AG04450 (cell line): ENCODE measurements around the gene MATN3. TPM values are rescaled to one million over a fixed set of nuclear protein-coding genes. Genes with fewer than 3 reads are reported as not detected.

Experiments used
- CTCF ChIA-PET: fragments of 300-600, 350-600 bp; formaldehyde crosslinking; extraction: SDS; loops from one replicate; lab custom pipeline; 2022; ENCODE audit warnings: antibody characterized with exemption, inconsistent platforms; lab: Charles Lee
- POLR2A ChIA-PET: fragments of 350-600 bp; formaldehyde crosslinking; extraction: SDS; loops from one replicate; lab custom pipeline; 2021; ENCODE audit warnings: antibody characterized with exemption, inconsistent platforms; lab: Yijun Ruan, JAX
- DNase-seq: peaks from one replicate; pipeline ENCODE4 v3.0.0-alpha.2; 2011; ENCODE audit warnings: low read depth, low spot score
- H3K27ac ChIP-seq: one replicate; pipeline ENCODE4 v1.5.1; 2012; ENCODE audit warnings: low read depth, low read length, control low read depth
- H3K27me3 ChIP-seq: one replicate; pipeline ENCODE4 v1.6.0; 2012; ENCODE audit warnings: low read length; ENCODE audit not compliant: control insufficient read depth, insufficient read depth
- H3K4me3 ChIP-seq: 2 replicates; pipeline ENCODE4 v1.5.1; 2011; ENCODE audit warnings: mild to moderate bottlenecking, low read depth, low read length, control low read depth
- H3K9me3 ChIP-seq: 2 replicates; pipeline ENCODE4 v1.5.1; 2012; ENCODE audit warnings: low read length; ENCODE audit not compliant: control insufficient read depth, insufficient read depth
- polyA minus RNA-seq: library from RNA; depleted of rRNA, polyadenylated mRNA; stranded (reverse); fragments of >200 nt; gene quantifications from 2 replicates; pipeline ENCODE4 v1.2.3, GENCODE V29; 2011; rRNA and poly(A)+ RNA removed
- polyA plus RNA-seq: library from polyadenylated mRNA; depleted of rRNA; stranded (reverse); fragments of >200 nt; gene quantifications from 2 replicates; pipeline ENCODE4 v1.2.3, GENCODE V29; 2011; rRNA removed
- TF ChIP-seq, protein P1 (sequence below): IDR thresholded peaks from 2 replicates; pipeline ENCODE4 v1.5.1; 2011; ENCODE audit warnings: low read depth, low read length, control low read depth, inconsistent platforms

Gene MATN3, protein sequence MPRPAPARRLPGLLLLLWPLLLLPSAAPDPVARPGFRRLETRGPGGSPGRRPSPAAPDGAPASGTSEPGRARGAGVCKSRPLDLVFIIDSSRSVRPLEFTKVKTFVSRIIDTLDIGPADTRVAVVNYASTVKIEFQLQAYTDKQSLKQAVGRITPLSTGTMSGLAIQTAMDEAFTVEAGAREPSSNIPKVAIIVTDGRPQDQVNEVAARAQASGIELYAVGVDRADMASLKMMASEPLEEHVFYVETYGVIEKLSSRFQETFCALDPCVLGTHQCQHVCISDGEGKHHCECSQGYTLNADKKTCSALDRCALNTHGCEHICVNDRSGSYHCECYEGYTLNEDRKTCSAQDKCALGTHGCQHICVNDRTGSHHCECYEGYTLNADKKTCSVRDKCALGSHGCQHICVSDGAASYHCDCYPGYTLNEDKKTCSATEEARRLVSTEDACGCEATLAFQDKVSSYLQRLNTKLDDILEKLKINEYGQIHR
- polyA plus RNA-seq (2.7 and 3.0 TPM in 2 replicates), polyA minus RNA-seq (1.4 and 1.6 TPM in 2 replicates)

DNA sequence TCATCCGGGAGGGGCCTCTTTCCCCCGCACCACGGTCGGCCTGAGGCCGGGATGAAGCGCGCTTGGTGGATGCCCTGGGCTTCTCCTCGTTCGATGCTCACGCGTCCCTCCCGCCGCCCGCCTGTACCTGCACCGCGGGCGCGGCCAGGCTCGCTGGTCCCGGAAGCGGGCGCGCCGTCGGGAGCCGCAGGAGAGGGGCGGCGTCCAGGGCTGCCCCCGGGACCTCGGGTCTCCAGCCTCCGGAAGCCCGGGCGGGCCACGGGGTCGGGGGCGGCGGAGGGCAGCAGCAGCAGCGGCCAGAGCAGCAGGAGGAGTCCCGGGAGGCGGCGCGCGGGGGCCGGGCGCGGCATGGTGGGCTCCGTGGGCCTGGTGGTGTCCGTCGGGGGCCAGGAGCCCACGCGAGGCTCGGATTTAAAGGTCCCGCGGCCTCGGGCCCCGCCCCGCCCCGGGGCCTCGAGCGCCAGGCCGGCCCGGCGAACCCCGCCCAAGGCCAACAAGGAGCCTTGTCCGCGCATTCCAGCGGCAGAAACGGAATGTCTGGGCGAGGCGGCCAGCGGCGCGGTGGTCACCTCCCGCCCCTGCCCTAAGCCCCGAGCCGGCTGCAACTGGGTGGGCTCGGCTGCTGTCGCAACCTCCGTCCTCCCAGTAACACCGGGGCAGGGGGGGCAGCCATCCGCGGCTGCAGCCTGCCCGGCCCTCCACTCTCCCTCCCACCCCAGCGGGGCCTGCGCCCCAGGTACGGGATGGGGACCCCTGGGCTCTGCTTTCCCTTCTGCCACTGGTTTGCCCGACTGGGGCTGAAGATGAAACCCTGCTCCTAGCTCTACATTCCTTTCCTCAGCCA lies at the start of gene MATN3:
TSS of gene MATN3 (minus strand) at position 387 of the 844 bp plus-strand sequence. CDS start at position 350, 37 bp downstream.
- Histone ChIP-seq H3K4me3 (peak within 1 kb of the TSS; percentile 58), H3K27me3 (no peaks in the 10 kb centered on the region), H3K27ac (no peak within 1 kb of the TSS), H3K9me3 (no peaks in the 10 kb centered on the region)
- TF ChIP-seq, protein P1, sequence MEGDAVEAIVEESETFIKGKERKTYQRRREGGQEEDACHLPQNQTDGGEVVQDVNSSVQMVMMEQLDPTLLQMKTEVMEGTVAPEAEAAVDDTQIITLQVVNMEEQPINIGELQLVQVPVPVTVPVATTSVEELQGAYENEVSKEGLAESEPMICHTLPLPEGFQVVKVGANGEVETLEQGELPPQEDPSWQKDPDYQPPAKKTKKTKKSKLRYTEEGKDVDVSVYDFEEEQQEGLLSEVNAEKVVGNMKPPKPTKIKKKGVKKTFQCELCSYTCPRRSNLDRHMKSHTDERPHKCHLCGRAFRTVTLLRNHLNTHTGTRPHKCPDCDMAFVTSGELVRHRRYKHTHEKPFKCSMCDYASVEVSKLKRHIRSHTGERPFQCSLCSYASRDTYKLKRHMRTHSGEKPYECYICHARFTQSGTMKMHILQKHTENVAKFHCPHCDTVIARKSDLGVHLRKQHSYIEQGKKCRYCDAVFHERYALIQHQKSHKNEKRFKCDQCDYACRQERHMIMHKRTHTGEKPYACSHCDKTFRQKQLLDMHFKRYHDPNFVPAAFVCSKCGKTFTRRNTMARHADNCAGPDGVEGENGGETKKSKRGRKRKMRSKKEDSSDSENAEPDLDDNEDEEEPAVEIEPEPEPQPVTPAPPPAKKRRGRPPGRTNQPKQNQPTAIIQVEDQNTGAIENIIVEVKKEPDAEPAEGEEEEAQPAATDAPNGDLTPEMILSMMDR = no peak
- POLR2A ChIA-PET = interaction anchor here (0.7 kb wide), 1 partner anchor 23 kb away, joined by 3 read pairs; no protein-coding TSS in a partner anchor
- no peak for DNase-seq
- CTCF ChIA-PET = interaction anchor here (2.8 to 3.9 kb wide), 2 partner anchors 79 to 82 kb away, joined by 8 to 91 read pairs; no protein-coding TSS in a partner anchor

DNA sequence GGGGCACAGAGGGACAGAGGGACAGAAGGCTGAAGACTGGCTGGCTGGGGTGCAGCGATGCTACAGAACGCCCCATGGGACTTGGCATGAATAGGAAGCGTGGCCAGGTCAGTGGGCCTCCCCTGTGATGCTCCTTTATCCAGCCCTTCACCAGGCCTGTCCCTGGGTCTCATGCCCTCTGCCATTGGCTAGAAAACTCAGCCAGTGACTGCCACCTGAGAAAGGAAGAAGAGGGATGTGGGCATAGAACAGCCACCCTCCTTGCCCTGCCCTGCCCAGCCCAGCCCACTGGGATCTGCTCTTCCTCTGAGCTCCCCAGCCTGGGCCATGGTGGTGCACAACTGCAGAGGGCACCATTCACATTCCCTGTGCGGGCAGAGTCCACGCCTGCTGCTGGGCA lies 49.5 kb upstream of the MATN3 start:
- peak overlapping the region; percentile 94 for H3K27ac ChIP-seq
- ChIA-PET CTCF (interaction anchor here (1.1 to 2.7 kb wide), 4 partner anchors 10 to 47 kb away, joined by 3 to 12 read pairs (median 7); partner anchors contain the start of gene LAPTM4A), POLR2A (interaction anchor here (0.5 to 2.2 kb wide), 5 partner anchors 10 to 33 kb away, joined by 3 to 54 read pairs (median 15); partner anchors contain the start of gene LAPTM4A)

GRCh38 chr2:20061476-20061875 lies 49.0 kb upstream of the MATN3 start:
- ChIA-PET CTCF (interaction anchor here (1.2 to 2.7 kb wide), 3 partner anchors 9 to 46 kb away, joined by 6 to 12 read pairs (median 8); partner anchors contain the start of gene LAPTM4A), POLR2A (interaction anchor here (0.5 to 2.2 kb wide), 3 partner anchors 10 to 33 kb away, joined by 3 to 54 read pairs (median 29); partner anchors contain the start of gene LAPTM4A)
- Histone ChIP-seq H3K9me3 (peaks cover 18% of the 10 kb centered on the region), H3K27ac (peak overlapping the region; percentile 94), H3K27me3 (no peaks in the 10 kb centered on the region), H3K4me3 (no peak overlapping the region)
- DNase-seq = peak; percentile 38
- TF ChIP-seq, protein P1 = no peak

More for the DNA sequence above, 49.5 kb upstream of the MATN3 start:
- DNase-seq = no peak
- H3K27me3 ChIP-seq = no peaks in the 10 kb centered on the region
- H3K9me3 ChIP-seq = peaks cover 19% of the 10 kb centered on the region
- TF ChIP-seq, protein P1 = no peak
- no peak overlapping the region for H3K4me3 ChIP-seq

GRCh38 chr2:20060106-20060505 lies 47.6 kb upstream of the MATN3 start:
- no peak for DNase-seq
- Histone ChIP-seq H3K27ac (no peak overlapping the region), H3K27me3 (no peaks in the 10 kb centered on the region), H3K4me3 (no peak overlapping the region), H3K9me3 (peaks cover 13% of the 10 kb centered on the region)
- CTCF ChIA-PET = no interaction called here
- TF ChIP-seq, protein P1 = no peak
- POLR2A ChIA-PET = no interaction called here
